Liver (tissue), 9 donors: ENCODE measurements around the gene TCERG1L. TPM values are rescaled to one million over a fixed set of nuclear protein-coding genes. Genes with fewer than 3 reads are reported as not detected.

ENCODE experiments used
- DNase-seq: peaks from one replicate; pipeline ENCODE4 v3.0.0-alpha.2; 2017; ENCODE audit warnings: low spot score
- H3K27ac ChIP-seq, 2 donors: one replicate each; pipeline ENCODE4 v1.7.0; 2013; ENCODE audit warnings: inconsistent platforms in 2 of 2, low read length in 2 of 2, control low read depth in 1 of 2, low read depth in 1 of 2, mild to moderate bottlenecking in 1 of 2
- H3K27me3 ChIP-seq, 4 donors: one replicate each; pipeline versions ENCODE4 v1.6.1 to v1.7.0; 2013; ENCODE audit warnings: low read length in 3 of 4, inconsistent platforms in 1 of 4, mild to moderate bottlenecking in 1 of 4, moderate library complexity in 1 of 4; ENCODE audit not compliant: control insufficient read depth in 4 of 4, insufficient read depth in 4 of 4
- H3K36me3 ChIP-seq, 4 donors: one replicate each; pipeline versions ENCODE4 v1.6.1 to v1.7.0; 2013; ENCODE audit warnings: low read length in 3 of 4, mild to moderate bottlenecking in 3 of 4, low read depth in 1 of 4, moderate library complexity in 1 of 4; ENCODE audit not compliant: control insufficient read depth in 4 of 4, insufficient read depth in 3 of 4
- H3K4me1 ChIP-seq, 4 donors: one replicate each; pipeline versions ENCODE4 v1.6.1 to v1.7.0; 2013; ENCODE audit warnings: low read length in 3 of 4, mild to moderate bottlenecking in 3 of 4, moderate library complexity in 1 of 4; ENCODE audit not compliant: control insufficient read depth in 4 of 4, insufficient read depth in 4 of 4
- H3K4me3 ChIP-seq, 3 donors: one replicate each; pipeline versions ENCODE4 v1.6.1 to v1.7.0; 2013; ENCODE audit warnings: low read length in 3 of 3, control low read depth in 1 of 3, low read depth in 1 of 3, mild to moderate bottlenecking in 1 of 3
- H3K9ac ChIP-seq, 2 donors: one replicate each; pipeline ENCODE4 v1.7.0; 2013; ENCODE audit warnings: low read length in 2 of 2, mild to moderate bottlenecking in 2 of 2, moderate library complexity in 2 of 2, control low read depth in 1 of 2, low read depth in 1 of 2
- H3K9me3 ChIP-seq, 4 donors: one replicate each; pipeline versions ENCODE4 v1.6.1 to v1.7.0; 2013; ENCODE audit warnings: low read length in 3 of 4; ENCODE audit not compliant: control insufficient read depth in 4 of 4
- EGR1 ChIP-seq, 2 donors: IDR thresholded peaks; 2 replicates each; pipeline ENCODE4 v1.6.1; 2016 to 2018; ENCODE audit warnings: antibody characterized with exemption in 2 of 2, low read depth in 2 of 2
- FOXA1 ChIP-seq: IDR thresholded peaks from 2 replicates; pipeline ENCODE4 v1.6.1; 2016; ENCODE audit warnings: antibody characterized with exemption
- FOXA2 ChIP-seq: IDR thresholded peaks from 2 replicates; pipeline ENCODE4 v1.6.1; 2016; ENCODE audit warnings: antibody characterized with exemption
- GABPA ChIP-seq, 2 donors: IDR thresholded peaks in 1 of 2; conservative IDR thresholded peaks in 1 of 2; 2 replicates each; pipeline ENCODE4 v1.6.1; 2016; ENCODE audit warnings: antibody characterized with exemption in 2 of 2, mild to moderate bottlenecking in 1 of 2, moderate library complexity in 1 of 2
- HNF4A ChIP-seq, 2 donors: conservative IDR thresholded peaks; 2 replicates each; pipeline ENCODE4 v1.6.1; 2016; ENCODE audit warnings: antibody characterized with exemption in 2 of 2, mild to moderate bottlenecking in 2 of 2
- HNF4G ChIP-seq: IDR thresholded peaks from 2 replicates; pipeline ENCODE4 v1.6.1; 2016; ENCODE audit warnings: antibody characterized with exemption
- JUND ChIP-seq, 2 donors: IDR thresholded peaks; 2 replicates each; pipeline ENCODE4 v1.6.1; 2016; ENCODE audit warnings: antibody characterized with exemption in 2 of 2
- NR2F2 ChIP-seq: IDR thresholded peaks from 2 replicates; pipeline ENCODE4 v1.6.1; 2016; ENCODE audit warnings: antibody characterized with exemption
- RAD21 ChIP-seq, 2 donors: IDR thresholded peaks; 2 replicates each; pipeline ENCODE4 v1.6.1; 2016; ENCODE audit warnings: antibody characterized with exemption in 2 of 2, mild to moderate bottlenecking in 2 of 2
- RXRA ChIP-seq, 2 donors: IDR thresholded peaks; 2 replicates each; pipeline ENCODE4 v1.6.1; 2017 to 2018; ENCODE audit warnings: antibody characterized with exemption in 2 of 2, mild to moderate bottlenecking in 1 of 2
- SP1 ChIP-seq: IDR thresholded peaks from 2 replicates; pipeline ENCODE4 v1.6.1; 2018; ENCODE audit warnings: antibody characterized with exemption, mild to moderate bottlenecking
- TAF1 ChIP-seq: conservative IDR thresholded peaks from 2 replicates; pipeline ENCODE4 v1.6.1; 2016; ENCODE audit warnings: antibody characterized with exemption, mild to moderate bottlenecking
- YY1 ChIP-seq: IDR thresholded peaks from 2 replicates; pipeline ENCODE4 v1.6.1; 2016; ENCODE audit warnings: antibody characterized with exemption, mild to moderate bottlenecking
- WGBS: extraction: QIAGEN DNeasy Blood & Tissue Kit; methylation state at CpG from one replicate; pipeline ENCODE4 v1.1.7; 2013; 5-methylcytosine and 5-hydroxymethylcytosine counted together
- polyA plus RNA-seq, 2 donors: library from polyadenylated mRNA; stranded (reverse) in 1 of 2; unstranded in 1 of 2; fragments of 200-250 nt in 1 of 2; fragments of >200 nt in 1 of 2; fragmentation: Nextera tagmentation in 1 of 2; extraction: Ambion mirVana in 1 of 2; gene quantifications; one replicate each; pipeline versions ENCODE4 v1.2.1 to v1.2.3, GENCODE V29; 2013 to 2015
- total RNA-seq, 2 donors: library from RNA; depleted of rRNA; stranded (reverse); fragments of >200 nt; gene quantifications; one replicate each; pipeline ENCODE4 v1.2.3, GENCODE V29; 2014
- TF ChIP-seq, protein P1 (sequence below): fragments of 150-350 bp; IDR thresholded peaks from 2 replicates; pipeline ENCODE4 v1.5.1; 2017; ENCODE audit warnings: improper control_type of control experiment, low read depth, low read length; ENCODE audit not compliant: missing input control
- TF ChIP-seq, protein P2 (sequence below): IDR thresholded peaks from 2 replicates; pipeline ENCODE4 v1.6.1; 2016; ENCODE audit warnings: antibody characterized with exemption
- TF ChIP-seq, protein P3 (sequence below): IDR thresholded peaks from 2 replicates; pipeline ENCODE4 v1.6.1; 2016; ENCODE audit warnings: antibody characterized with exemption, mild to moderate bottlenecking
- TF ChIP-seq, protein P4 (sequence below): IDR thresholded peaks from 2 replicates; pipeline ENCODE4 v1.6.1; 2016; ENCODE audit warnings: antibody characterized with exemption
- TF ChIP-seq, protein P5 (sequence below): IDR thresholded peaks from 2 replicates; pipeline ENCODE4 v1.6.1; 2016; ENCODE audit warnings: antibody characterized with exemption
- donor health status: healthy.
- donor health status: healthy.
- donor health status: healthy.
- donor health status: healthy.
- donor health status: healthy.

Gene TCERG1L
- total and polyA plus RNA-seq, 4 donors, result not detected

DNA sequence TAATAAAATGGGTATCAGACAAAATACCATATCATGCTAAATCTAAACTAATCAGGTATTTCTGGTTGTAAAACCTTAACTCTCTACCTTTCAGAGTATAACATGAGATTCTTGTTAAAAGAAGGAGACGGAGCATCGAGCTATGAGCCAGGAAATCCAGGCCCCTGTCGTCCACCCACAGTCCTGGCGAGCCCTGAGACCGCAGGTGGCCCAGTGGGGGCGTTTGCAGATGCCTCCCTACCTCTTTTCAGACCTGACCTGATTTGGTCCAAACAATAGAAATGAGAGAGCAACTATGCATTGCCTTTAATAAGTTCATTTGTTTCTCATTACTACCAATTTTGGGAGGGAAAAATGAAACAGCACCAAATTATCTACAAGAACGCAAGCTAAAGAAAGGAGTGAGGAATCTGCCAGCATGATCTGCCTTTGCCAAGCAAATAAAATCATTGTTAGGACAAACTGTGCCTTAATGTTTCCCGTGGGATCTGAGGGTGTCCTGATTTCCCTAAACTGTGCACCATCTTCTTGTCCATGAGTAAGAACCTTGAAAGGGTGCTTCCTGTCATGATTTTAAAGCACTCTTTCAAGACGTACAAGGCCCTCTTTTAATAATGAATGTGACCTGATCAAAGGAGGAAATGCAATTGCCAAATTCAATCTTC lies 166.7 kb downstream of the TCERG1L start:
- H3K9ac ChIP-seq, result no peak overlapping the region
- H3K9me3 ChIP-seq, result peaks cover 0 to 5% (median 0%) of the 10 kb centered on the region in 4 donors
- H3K4me1 ChIP-seq, result no peaks in the 10 kb centered on the region
- no peak overlapping the region for H3K27ac ChIP-seq
- H3K36me3 ChIP-seq, result no peaks in the 10 kb centered on the region
- TF ChIP-seq FOXA1 (no peak), TAF1 (no peak), NR2F2 (no peak), HNF4G (no peak)
- TF ChIP-seq, protein P1, sequence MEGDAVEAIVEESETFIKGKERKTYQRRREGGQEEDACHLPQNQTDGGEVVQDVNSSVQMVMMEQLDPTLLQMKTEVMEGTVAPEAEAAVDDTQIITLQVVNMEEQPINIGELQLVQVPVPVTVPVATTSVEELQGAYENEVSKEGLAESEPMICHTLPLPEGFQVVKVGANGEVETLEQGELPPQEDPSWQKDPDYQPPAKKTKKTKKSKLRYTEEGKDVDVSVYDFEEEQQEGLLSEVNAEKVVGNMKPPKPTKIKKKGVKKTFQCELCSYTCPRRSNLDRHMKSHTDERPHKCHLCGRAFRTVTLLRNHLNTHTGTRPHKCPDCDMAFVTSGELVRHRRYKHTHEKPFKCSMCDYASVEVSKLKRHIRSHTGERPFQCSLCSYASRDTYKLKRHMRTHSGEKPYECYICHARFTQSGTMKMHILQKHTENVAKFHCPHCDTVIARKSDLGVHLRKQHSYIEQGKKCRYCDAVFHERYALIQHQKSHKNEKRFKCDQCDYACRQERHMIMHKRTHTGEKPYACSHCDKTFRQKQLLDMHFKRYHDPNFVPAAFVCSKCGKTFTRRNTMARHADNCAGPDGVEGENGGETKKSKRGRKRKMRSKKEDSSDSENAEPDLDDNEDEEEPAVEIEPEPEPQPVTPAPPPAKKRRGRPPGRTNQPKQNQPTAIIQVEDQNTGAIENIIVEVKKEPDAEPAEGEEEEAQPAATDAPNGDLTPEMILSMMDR, result no peak
- no peak overlapping the region for H3K4me3 ChIP-seq
- H3K27me3 ChIP-seq, result peaks cover 0 to 2% (median 0%) of the 10 kb centered on the region in 4 donors
- DNase-seq, result no peak
- 69% methylated on average over 9 of the region's 9 CpGs for WGBS

DNA sequence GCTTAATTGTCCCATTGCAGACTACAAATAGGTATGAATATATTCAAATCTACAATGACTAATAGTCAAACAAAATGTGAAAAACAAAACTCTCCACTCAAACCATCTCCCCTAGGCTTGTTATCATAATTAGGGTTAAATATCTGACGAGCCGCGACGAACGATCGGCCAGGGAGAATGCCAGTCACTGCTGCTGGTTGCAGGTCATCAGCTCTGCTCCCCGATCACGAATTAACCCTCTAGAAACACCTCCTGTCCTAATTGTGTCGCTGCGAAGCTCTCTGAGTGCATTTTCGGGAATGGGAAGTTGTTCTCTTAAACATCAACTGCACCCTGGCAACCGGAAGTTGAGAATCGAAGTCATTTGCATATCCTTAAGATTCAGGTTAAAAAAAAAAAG lies 167.3 kb downstream of the TCERG1L start:
- H3K4me3 ChIP-seq, result no peak overlapping the region
- H3K27me3 ChIP-seq, result peaks cover 0 to 2% (median under 1%) of the 10 kb centered on the region in 4 donors
- TF ChIP-seq, protein P2, sequence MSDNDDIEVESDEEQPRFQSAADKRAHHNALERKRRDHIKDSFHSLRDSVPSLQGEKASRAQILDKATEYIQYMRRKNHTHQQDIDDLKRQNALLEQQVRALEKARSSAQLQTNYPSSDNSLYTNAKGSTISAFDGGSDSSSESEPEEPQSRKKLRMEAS, result no peak
- TF ChIP-seq SP1 (no peak), NR2F2 (no peak), HNF4G (no peak), FOXA1 (no peak), HNF4A (conservative IDR thresholded peaks at IDR 0.05) (no peak), RAD21 (IDR thresholded peaks at IDR 0.05) (no peak), GABPA (IDR thresholded peaks at IDR 0.05 in 1 of 2, conservative IDR thresholded peaks at IDR 0.05 in 1 of 2) (no peak), FOXA2 (no peak), JUND (IDR thresholded peaks at IDR 0.05) (no peak), YY1 (no peak), TAF1 (no peak), RXRA (IDR thresholded peaks at IDR 0.05) (no peak), EGR1 (IDR thresholded peaks at IDR 0.05; ENCODE audit: low read depth in 2 of 2) (no peak)
- TF ChIP-seq, protein P3, sequence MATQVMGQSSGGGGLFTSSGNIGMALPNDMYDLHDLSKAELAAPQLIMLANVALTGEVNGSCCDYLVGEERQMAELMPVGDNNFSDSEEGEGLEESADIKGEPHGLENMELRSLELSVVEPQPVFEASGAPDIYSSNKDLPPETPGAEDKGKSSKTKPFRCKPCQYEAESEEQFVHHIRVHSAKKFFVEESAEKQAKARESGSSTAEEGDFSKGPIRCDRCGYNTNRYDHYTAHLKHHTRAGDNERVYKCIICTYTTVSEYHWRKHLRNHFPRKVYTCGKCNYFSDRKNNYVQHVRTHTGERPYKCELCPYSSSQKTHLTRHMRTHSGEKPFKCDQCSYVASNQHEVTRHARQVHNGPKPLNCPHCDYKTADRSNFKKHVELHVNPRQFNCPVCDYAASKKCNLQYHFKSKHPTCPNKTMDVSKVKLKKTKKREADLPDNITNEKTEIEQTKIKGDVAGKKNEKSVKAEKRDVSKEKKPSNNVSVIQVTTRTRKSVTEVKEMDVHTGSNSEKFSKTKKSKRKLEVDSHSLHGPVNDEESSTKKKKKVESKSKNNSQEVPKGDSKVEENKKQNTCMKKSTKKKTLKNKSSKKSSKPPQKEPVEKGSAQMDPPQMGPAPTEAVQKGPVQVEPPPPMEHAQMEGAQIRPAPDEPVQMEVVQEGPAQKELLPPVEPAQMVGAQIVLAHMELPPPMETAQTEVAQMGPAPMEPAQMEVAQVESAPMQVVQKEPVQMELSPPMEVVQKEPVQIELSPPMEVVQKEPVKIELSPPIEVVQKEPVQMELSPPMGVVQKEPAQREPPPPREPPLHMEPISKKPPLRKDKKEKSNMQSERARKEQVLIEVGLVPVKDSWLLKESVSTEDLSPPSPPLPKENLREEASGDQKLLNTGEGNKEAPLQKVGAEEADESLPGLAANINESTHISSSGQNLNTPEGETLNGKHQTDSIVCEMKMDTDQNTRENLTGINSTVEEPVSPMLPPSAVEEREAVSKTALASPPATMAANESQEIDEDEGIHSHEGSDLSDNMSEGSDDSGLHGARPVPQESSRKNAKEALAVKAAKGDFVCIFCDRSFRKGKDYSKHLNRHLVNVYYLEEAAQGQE, result no peak
- TF ChIP-seq, protein P4, sequence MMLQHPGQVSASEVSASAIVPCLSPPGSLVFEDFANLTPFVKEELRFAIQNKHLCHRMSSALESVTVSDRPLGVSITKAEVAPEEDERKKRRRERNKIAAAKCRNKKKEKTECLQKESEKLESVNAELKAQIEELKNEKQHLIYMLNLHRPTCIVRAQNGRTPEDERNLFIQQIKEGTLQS, result no peak
- TF ChIP-seq, protein P5, sequence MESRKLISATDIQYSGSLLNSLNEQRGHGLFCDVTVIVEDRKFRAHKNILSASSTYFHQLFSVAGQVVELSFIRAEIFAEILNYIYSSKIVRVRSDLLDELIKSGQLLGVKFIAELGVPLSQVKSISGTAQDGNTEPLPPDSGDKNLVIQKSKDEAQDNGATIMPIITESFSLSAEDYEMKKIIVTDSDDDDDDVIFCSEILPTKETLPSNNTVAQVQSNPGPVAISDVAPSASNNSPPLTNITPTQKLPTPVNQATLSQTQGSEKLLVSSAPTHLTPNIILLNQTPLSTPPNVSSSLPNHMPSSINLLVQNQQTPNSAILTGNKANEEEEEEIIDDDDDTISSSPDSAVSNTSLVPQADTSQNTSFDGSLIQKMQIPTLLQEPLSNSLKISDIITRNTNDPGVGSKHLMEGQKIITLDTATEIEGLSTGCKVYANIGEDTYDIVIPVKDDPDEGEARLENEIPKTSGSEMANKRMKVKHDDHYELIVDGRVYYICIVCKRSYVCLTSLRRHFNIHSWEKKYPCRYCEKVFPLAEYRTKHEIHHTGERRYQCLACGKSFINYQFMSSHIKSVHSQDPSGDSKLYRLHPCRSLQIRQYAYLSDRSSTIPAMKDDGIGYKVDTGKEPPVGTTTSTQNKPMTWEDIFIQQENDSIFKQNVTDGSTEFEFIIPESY, result no peak
- TF ChIP-seq, protein P1, result no peak
- no peaks in the 10 kb centered on the region for H3K36me3 ChIP-seq
- DNase-seq, result no peak
- H3K9me3 ChIP-seq, result peaks cover 0 to 5% (median 0%) of the 10 kb centered on the region in 4 donors
- no peak overlapping the region for H3K9ac ChIP-seq
- H3K4me1 ChIP-seq, result no peaks in the 10 kb centered on the region
- H3K27ac ChIP-seq, result no peak overlapping the region
- WGBS, result 71% methylated on average over 13 of the region's 13 CpGs
